GM12878 (cell line): ENCODE data around the gene FGD5. TPM values are rescaled to one million over a fixed set of nuclear protein-coding genes. Genes with fewer than 3 reads are reported as not detected.

Source experiments
- ATAC-seq: fragments of 200-7000 bp; cut with Tn5 transposase; 3 replicates; pipeline ENCODE4 v1.9.1; 2020; ENCODE audit warnings: mild to moderate bottlenecking, moderate library complexity
- BruUV-seq: library from RNA; stranded (reverse); fragments of 400-500 nt; replicated peaks from 2 replicates; lab custom pipeline; 2021; lab: Mats Ljungman, UMichigan
- CTCF ChIA-PET: fragments of 300-600 bp; sonication (Branson Sonifier 250); formaldehyde crosslinking; extraction: SDS; loops from one replicate; lab custom pipeline; 2021; ENCODE audit warnings: inconsistent platforms; lab: Yijun Ruan, JAX
- POLR2A ChIA-PET: fragments of 350-600 bp; formaldehyde crosslinking; extraction: SDS; loops from one replicate; lab custom pipeline; 2021; ENCODE audit warnings: inconsistent platforms; lab: Charles Lee
- RAD21 ChIA-PET: fragments of 300-600 bp; sonication (Branson Sonifier 250); formaldehyde crosslinking; loops from one replicate; lab custom pipeline; 2023; ENCODE audit warnings: antibody characterized with exemption; ENCODE audit not compliant: unreplicated experiment; lab: Charles Lee
- SMC1A ChIA-PET: fragments of 300-600 bp; sonication (Branson Sonifier 250); formaldehyde crosslinking; loops from one replicate; lab custom pipeline; 2023; ENCODE audit not compliant: unreplicated experiment, uncharacterized antibody; lab: Charles Lee
- DNase-seq: peaks from one replicate; pipeline ENCODE4 v3.0.0-alpha.2; 2011; ENCODE audit warnings: low read depth, low spot score
- FAIRE-seq: peaks from 3 replicates; lab custom pipeline; 2011; peaks lifted over from hg19 to GRCh38; lab: Jason Lieb, UNC
- H2AFZ ChIP-seq: 2 replicates; pipeline ENCODE4 v1.6.0; 2011; ENCODE audit warnings: low read depth, low read length, control low read depth; ENCODE audit not compliant: control insufficient read depth
- H3K27ac ChIP-seq: 2 replicates; pipeline ENCODE4 v1.5.1; 2011; ENCODE audit warnings: control low read depth; ENCODE audit not compliant: control insufficient read depth, insufficient read depth
- H3K27me3 ChIP-seq, 2 experiments: replicated peaks in 1 of 2; 2 replicates each; pipeline versions ENCODE4 v1.6.0 to v1.6.1; 2011; ENCODE audit warnings: low read length in 1 of 2; ENCODE audit not compliant: control insufficient read depth in 2 of 2, insufficient read depth in 2 of 2
- H3K36me3 ChIP-seq, 2 experiments: 2 replicates each; pipeline ENCODE4 v1.5.1; 2011; ENCODE audit warnings: low read length in 1 of 2; ENCODE audit not compliant: control insufficient read depth in 2 of 2, insufficient read depth in 2 of 2
- H3K4me1 ChIP-seq: 2 replicates; pipeline ENCODE4 v1.6.1; 2011; ENCODE audit warnings: mild to moderate bottlenecking, low read length, moderate library complexity, mixed read lengths; ENCODE audit not compliant: control insufficient read depth, insufficient read depth
- H3K4me2 ChIP-seq: 2 replicates; pipeline ENCODE4 v1.6.0; 2011; ENCODE audit warnings: control low read depth; ENCODE audit not compliant: control insufficient read depth, insufficient read depth
- H3K4me3 ChIP-seq: fragments of 200-600 bp; sonication (generic); 2 replicates; pipeline ENCODE4 v1.5.1; 2016
- H3K79me2 ChIP-seq: 2 replicates; pipeline ENCODE4 v1.6.0; 2011; ENCODE audit warnings: low read length; ENCODE audit not compliant: control insufficient read depth, insufficient read depth
- H3K9ac ChIP-seq: 2 replicates; pipeline ENCODE4 v1.8.0; 2011; ENCODE audit warnings: low read length, control low read depth, mixed read lengths; ENCODE audit not compliant: control insufficient read depth, insufficient read depth
- H3K9me3 ChIP-seq: replicated peaks from 3 replicates; pipeline ENCODE4 v1.5.1; 2011; ENCODE audit warnings: mild to moderate bottlenecking, low read length; ENCODE audit not compliant: control insufficient read depth, insufficient read depth
- H4K20me1 ChIP-seq: 2 replicates; pipeline ENCODE4 v1.6.0; 2011; ENCODE audit not compliant: control insufficient read depth, insufficient read depth
- BACH1 ChIP-seq: fragments of 450-650 bp; IDR thresholded peaks from 2 replicates; pipeline ENCODE4 v1.6.1; 2017; ENCODE audit warnings: mild to moderate bottlenecking, borderline replicate concordance
- ETV6 ChIP-seq, 2 experiments: fragments of 450-650 bp in 1 of 2; IDR thresholded peaks in 1 of 2; conservative IDR thresholded peaks in 1 of 2; 2 replicates each; pipeline ENCODE4 v1.6.1; 2014; ENCODE audit warnings: antibody characterized with exemption in 1 of 2, borderline replicate concordance in 1 of 2, low read depth in 1 of 2, mild to moderate bottlenecking in 1 of 2, moderate library complexity in 1 of 2
- NR2C2 ChIP-seq: IDR thresholded peaks from 2 replicates; pipeline ENCODE4 v1.6.1; 2011; ENCODE audit warnings: borderline replicate concordance, low read depth; ENCODE audit not compliant: control insufficient read depth, insufficient read length
- WGBS: methylation state at CpG from one replicate; pipeline ENCODE4 v1.1.6; 2016; ENCODE audit warnings: low lambda C conversion rate; ENCODE audit not compliant: insufficient replicate concordance, insufficient coverage; ENCODE audit errors: missing lambda C conversion rate; 5-methylcytosine and 5-hydroxymethylcytosine counted together
- in situ Hi-C: fragments of 300-500 bp; cut with MboI; formaldehyde crosslinking; loops from 9 replicates; pipeline ENCODE4 v1.14.3; 2018; ENCODE audit warnings: mixed read lengths
- intact Hi-C: fragments of 100-400 bp; cut with micrococcal nuclease; formaldehyde crosslinking; loops from one replicate; pipeline ENCODE4 v1.14.2; 2022; ENCODE audit not compliant: unreplicated experiment
- polyA plus RNA-seq, 11 experiments: library from polyadenylated mRNA; depleted of rRNA in 4 of 11; unstranded in 6 of 11; stranded (reverse) in 5 of 11; fragments of >200 nt; fragmentation: Nextera tagmentation in 4 of 11; fragmentation: Illumina TruSeq in 1 of 11; extraction: Ambion mirVana in 4 of 11; extraction: Trizol in 1 of 11; gene quantifications; 1 replicate in 1 of 11; 2 replicates in 10 of 11; pipeline versions ENCODE4 v1.2.1 to v1.2.3, GENCODE V29; 2011 to 2016; ENCODE audit warnings: inconsistent platforms in 2 of 11, missing spikeins in 2 of 11, low read depth in 1 of 11
- total RNA-seq, 4 experiments: library from RNA; depleted of rRNA in 3 of 4; stranded (reverse); fragments of >200 nt in 3 of 4; fragmentation: Illumina TruSeq in 1 of 4; extraction: Trizol in 1 of 4; gene quantifications; 2 replicates each; pipeline versions ENCODE4 v1.2.1 to v1.2.3, GENCODE V29; 2013 to 2021
- TF ChIP-seq, protein P1 (sequence below): fragments of 450-650 bp; IDR thresholded peaks from 2 replicates; pipeline ENCODE4 v1.6.1; 2017; ENCODE audit warnings: mild to moderate bottlenecking, low read depth, inconsistent platforms; ENCODE audit not compliant: poor library complexity, severe bottlenecking

FGD5 gene
- total and polyA plus RNA-seq, 10 of the 15 experiments (the other 5 are each of a cell fraction or from before 2014, with no cell fraction given): 0.03 to 0.13 (median 0.11) TPM; not detected in 3

GRCh38 chr3:14797731-14798130 lies 21.0 kb upstream of the FGD5 start:
- Histone ChIP-seq H2AFZ (no peak overlapping the region), H3K9me3 (no peaks in the 10 kb centered on the region), H3K4me1 (no peaks in the 10 kb centered on the region), H3K4me2 (no peak overlapping the region), H3K27ac (no peak overlapping the region), H3K4me3 (no peak overlapping the region), H4K20me1 (no peaks in the 10 kb centered on the region), H3K9ac (no peak overlapping the region), H3K36me3 (no peaks in the 10 kb centered on the region), H3K79me2 (no peaks in the 10 kb centered on the region), H3K27me3 (peaks cover 1 to 2% of the 10 kb centered on the region in 2 experiments; a peak in 2 of 4 replicates)
- ChIA-PET CTCF (interaction anchor here (1.5 to 2.9 kb wide), 3 partner anchors 9 to 124 kb away, joined by 3 to 9 read pairs (median 4); no protein-coding TSS in a partner anchor), RAD21 (no interaction called here), SMC1A (no interaction called here), POLR2A (no interaction called here)
- intact Hi-C loops (no loop called here), in situ Hi-C loops (loop anchor here (5.0 kb wide), 1 partner anchor 125 kb away; no protein-coding TSS in a partner anchor)
- FAIRE-seq (no peak), ATAC-seq (no peak), DNase-seq (no peak)
- no TSS peak for BruUV-seq
- TF ChIP-seq, protein P1, sequence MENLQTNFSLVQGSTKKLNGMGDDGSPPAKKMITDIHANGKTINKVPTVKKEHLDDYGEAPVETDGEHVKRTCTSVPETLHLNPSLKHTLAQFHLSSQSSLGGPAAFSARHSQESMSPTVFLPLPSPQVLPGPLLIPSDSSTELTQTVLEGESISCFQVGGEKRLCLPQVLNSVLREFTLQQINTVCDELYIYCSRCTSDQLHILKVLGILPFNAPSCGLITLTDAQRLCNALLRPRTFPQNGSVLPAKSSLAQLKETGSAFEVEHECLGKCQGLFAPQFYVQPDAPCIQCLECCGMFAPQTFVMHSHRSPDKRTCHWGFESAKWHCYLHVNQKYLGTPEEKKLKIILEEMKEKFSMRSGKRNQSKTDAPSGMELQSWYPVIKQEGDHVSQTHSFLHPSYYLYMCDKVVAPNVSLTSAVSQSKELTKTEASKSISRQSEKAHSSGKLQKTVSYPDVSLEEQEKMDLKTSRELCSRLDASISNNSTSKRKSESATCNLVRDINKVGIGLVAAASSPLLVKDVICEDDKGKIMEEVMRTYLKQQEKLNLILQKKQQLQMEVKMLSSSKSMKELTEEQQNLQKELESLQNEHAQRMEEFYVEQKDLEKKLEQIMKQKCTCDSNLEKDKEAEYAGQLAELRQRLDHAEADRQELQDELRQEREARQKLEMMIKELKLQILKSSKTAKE: no peak
- TF ChIP-seq NR2C2 (no peak), BACH1 (no peak), ETV6 (conservative IDR thresholded peaks at IDR 0.05 in 1 of 2, IDR thresholded peaks at IDR 0.05 in 1 of 2; ENCODE audit: borderline replicate concordance in 1 of 2, low read depth in 1 of 2) (no peak)
- WGBS: 13% methylated on average over 4 of the region's 4 CpGs
